ENCODE data around the gene PPP1R26.

DNA sequence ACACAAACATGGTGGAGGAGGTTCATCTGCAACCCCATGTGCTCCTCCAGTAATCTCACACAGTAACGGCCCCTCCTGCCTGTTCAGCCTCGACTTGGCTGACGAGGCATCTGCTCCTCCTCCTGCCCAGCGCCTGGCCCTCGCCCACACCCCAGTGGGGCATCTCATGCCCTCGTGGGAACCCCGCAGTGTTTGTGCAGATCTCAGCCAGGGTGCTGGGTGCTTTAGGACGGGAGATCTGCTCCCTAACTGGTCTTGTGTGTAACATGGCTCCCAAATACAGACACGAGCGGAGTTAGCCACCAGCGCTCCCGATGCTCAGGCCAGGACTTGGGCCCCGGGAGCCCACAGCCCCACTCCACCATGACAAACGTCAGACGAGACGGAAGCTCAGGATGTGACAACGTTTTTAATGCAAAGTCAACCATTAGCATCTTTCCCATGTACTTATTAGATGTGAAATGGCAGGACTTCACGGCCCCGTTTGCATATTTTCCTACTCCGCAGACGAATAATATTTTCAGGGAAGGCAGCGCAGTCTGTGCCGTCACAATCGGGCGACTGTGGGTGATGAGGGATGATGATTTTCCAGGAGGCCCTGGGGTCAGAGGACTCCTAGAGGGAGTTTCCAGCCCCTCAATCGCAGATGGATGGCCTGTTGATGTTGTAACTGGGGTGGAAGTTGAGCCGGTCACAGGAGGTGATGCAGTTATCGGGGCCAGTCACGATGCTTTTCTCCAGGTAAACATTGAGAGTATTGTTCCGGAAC is 15.4 kb downstream of the PPP1R26 start:
- TF ChIP-seq CTCF (IDR thresholded peaks at IDR 0.05; ENCODE audit: borderline replicate concordance, extremely low read depth, low read length, poor library complexity, severe bottlenecking) (no peak), EZH2 (IDR thresholded peaks at IDR 0.05; ENCODE audit: borderline replicate concordance, low read depth, low read length, severe bottlenecking) (no peak)
